CD14-positive monocyte (primary cell): ENCODE measurements around the gene IQCN. TPM values are rescaled to one million over a fixed set of nuclear protein-coding genes. Genes with fewer than 3 reads are reported as not detected.
A peak's percentile ranks its signal among the peaks of the same experiment; 100 is the strongest.

Experiments used
- DNase-seq, 3 donors: peaks; one replicate each; pipeline ENCODE4 v3.0.0-alpha.2; 2011 to 2022
- H2AFZ ChIP-seq: 2 replicates; pipeline ENCODE4 v1.6.0; 2012; ENCODE audit warnings: mild to moderate bottlenecking, low read depth, low read length, inconsistent platforms; ENCODE audit not compliant: insufficient read depth, poor library complexity, severe bottlenecking
- H3K27ac ChIP-seq, 2 donors: 1 replicate in 1 of 2; 2 replicates in 1 of 2; pipeline ENCODE4 v1.5.1; 2012 to 2013; ENCODE audit warnings: low read length in 2 of 2, control low read depth in 1 of 2, inconsistent platforms in 1 of 2, low read depth in 1 of 2, mild to moderate bottlenecking in 1 of 2
- H3K27me3 ChIP-seq, 2 donors: one replicate each; pipeline versions ENCODE4 v1.6.0 to v1.6.1; 2011 to 2013; ENCODE audit warnings: low read length in 2 of 2; ENCODE audit not compliant: control insufficient read depth in 2 of 2, insufficient read depth in 2 of 2
- H3K36me3 ChIP-seq, 2 donors: replicated peaks in 1 of 2; 1 replicate in 1 of 2; 2 replicates in 1 of 2; pipeline versions ENCODE4 v1.5.1 to v1.6.1; 2012 to 2013; ENCODE audit warnings: low read length in 2 of 2, control low read depth in 1 of 2, inconsistent platforms in 1 of 2, mild to moderate bottlenecking in 1 of 2; ENCODE audit not compliant: insufficient read depth in 2 of 2, control insufficient read depth in 1 of 2
- H3K4me1 ChIP-seq, 2 donors: 1 replicate in 1 of 2; 2 replicates in 1 of 2; pipeline versions ENCODE4 v1.5.1 to v1.6.1; 2012 to 2013; ENCODE audit warnings: low read length in 2 of 2, control low read depth in 1 of 2, inconsistent platforms in 1 of 2, mild to moderate bottlenecking in 1 of 2, moderate library complexity in 1 of 2; ENCODE audit not compliant: insufficient read depth in 2 of 2, control insufficient read depth in 1 of 2
- H3K4me2 ChIP-seq: replicated peaks from 2 replicates; pipeline ENCODE3; 2012; ENCODE audit warnings: low read length, moderate library complexity, mild to moderate bottlenecking; ENCODE audit not compliant: poor library complexity, severe bottlenecking; ENCODE audit errors: extremely low read depth
- H3K4me3 ChIP-seq, 3 experiments: fragments of 200-600 bp in 1 of 3; sonication (generic) in 1 of 3; replicated peaks in 1 of 3; 1 replicate in 2 of 3; 2 replicates in 1 of 3; pipeline ENCODE4 v1.5.1; 2011 to 2013; ENCODE audit warnings: low read length in 3 of 3, mild to moderate bottlenecking in 3 of 3, control low read depth in 2 of 3, low read depth in 2 of 3, inconsistent platforms in 1 of 3, moderate library complexity in 1 of 3
- H3K79me2 ChIP-seq: 2 replicates; pipeline ENCODE4 v1.6.0; 2012; ENCODE audit warnings: mild to moderate bottlenecking, control low read depth, inconsistent platforms, low read length, moderate library complexity; ENCODE audit not compliant: insufficient read depth
- H3K9ac ChIP-seq: 2 replicates; pipeline ENCODE4 v1.6.0; 2017; ENCODE audit warnings: low read length, mild to moderate bottlenecking; ENCODE audit not compliant: insufficient read depth, poor library complexity, severe bottlenecking
- H3K9me3 ChIP-seq, 2 donors: replicated peaks in 1 of 2; 1 replicate in 1 of 2; 2 replicates in 1 of 2; pipeline versions ENCODE4 v1.5.1 to v1.6.1; 2012 to 2013; ENCODE audit warnings: low read length in 2 of 2, control low read depth in 1 of 2; ENCODE audit not compliant: control insufficient read depth in 1 of 2, insufficient read depth in 1 of 2
- H4K20me1 ChIP-seq: 2 replicates; pipeline ENCODE4 v1.6.0; 2012; ENCODE audit warnings: mild to moderate bottlenecking, low read length, control low read depth, moderate library complexity; ENCODE audit not compliant: insufficient read depth
- H3K27ac Mint-ChIP-seq, 7 donors: one replicate each; pipeline ENCODE4 v1.8.0; 2020; ENCODE audit warnings: mild to moderate bottlenecking in 7 of 7, mixed read lengths in 7 of 7, moderate library complexity in 6 of 7, inconsistent platforms in 2 of 7
- H3K27me3 Mint-ChIP-seq, 3 donors: one replicate each; pipeline ENCODE4 v1.8.0; 2021 to 2022; ENCODE audit warnings: low read depth in 3 of 3, mild to moderate bottlenecking in 3 of 3, mixed read lengths in 3 of 3, moderate library complexity in 3 of 3, inconsistent platforms in 1 of 3
- H3K36me3 Mint-ChIP-seq, 2 donors: one replicate each; pipeline ENCODE4 v1.8.0; 2020; ENCODE audit warnings: mixed read lengths in 2 of 2, inconsistent platforms in 1 of 2, mild to moderate bottlenecking in 1 of 2
- H3K4me1 Mint-ChIP-seq: one replicate; pipeline ENCODE4 v1.8.0; 2020; ENCODE audit warnings: mild to moderate bottlenecking, mixed read lengths
- H3K4me3 Mint-ChIP-seq, 2 donors: one replicate each; pipeline ENCODE4 v1.8.0; 2020; ENCODE audit warnings: mild to moderate bottlenecking in 2 of 2, mixed read lengths in 2 of 2, moderate library complexity in 1 of 2
- H3K9me3 Mint-ChIP-seq, 7 donors: one replicate each; pipeline ENCODE4 v1.8.0; 2020 to 2022; ENCODE audit warnings: mixed read lengths in 7 of 7, mild to moderate bottlenecking in 6 of 7, moderate library complexity in 6 of 7, inconsistent platforms in 2 of 7
- CTCF ChIP-seq: fragments of 200-600 bp; IDR thresholded peaks from one replicate; pipeline ENCODE4 v1.8.0; 2022; ENCODE audit warnings: antibody characterized with exemption, mild to moderate bottlenecking
- WGBS: methylation state at CpG from one replicate; pipeline ENCODE4 v1.1.5; 2013; ENCODE audit warnings: missing lambda C conversion rate; ENCODE audit not compliant: insufficient coverage; 5-methylcytosine and 5-hydroxymethylcytosine counted together
- intact Hi-C, 2 donors: fragments of 100-400 bp; cut with micrococcal nuclease; formaldehyde crosslinking; loops; one replicate each; pipeline versions ENCODE4 v1.15.0 to v1.15.1; 2023
- polyA plus RNA-seq, 3 donors: library from polyadenylated mRNA; depleted of rRNA in 1 of 3; unstranded in 2 of 3; stranded (reverse) in 1 of 3; fragments of 300-500 nt in 2 of 3; fragments of >200 nt in 1 of 3; fragmentation: Illumina TruSeq in 2 of 3; gene quantifications; 1 replicate in 2 of 3; 2 replicates in 1 of 3; pipeline ENCODE4 v1.2.3, GENCODE V29; 2012 to 2021

Gene IQCN
- polyA plus RNA-seq, 3 donors, result 6.9 TPM; not detected in 2

DNA sequence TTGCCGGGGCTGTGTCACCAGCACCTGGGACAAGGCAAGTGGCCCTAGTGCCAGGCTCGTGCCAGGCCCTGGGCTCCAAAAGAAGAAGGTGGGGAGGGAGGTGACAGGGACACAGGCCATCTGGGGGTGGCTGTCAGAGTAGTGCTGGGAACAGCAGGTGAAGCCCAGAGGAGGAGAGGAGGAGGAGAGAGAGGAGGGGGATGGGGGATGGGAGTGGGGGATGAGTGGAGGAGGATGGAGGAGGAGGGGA is 29.9 kb upstream of the IQCN start:
- no peaks in the 10 kb centered on the region for H4K20me1 ChIP-seq
- Mint-ChIP-seq H3K4me1 (peaks cover 42% of the 10 kb centered on the region), H3K4me3 (peak overlapping the region; percentile 88 to 92), H3K36me3 (peaks cover 13 to 20% of the 10 kb centered on the region in 2 donors), H3K9me3 (peaks cover 0 to 3% (median 0%) of the 10 kb centered on the region in 7 donors), H3K27ac (peak overlapping the region; percentile 97 to 100 (median 99)), H3K27me3 (no peaks in the 10 kb centered on the region)
- no peak overlapping the region for H2AFZ ChIP-seq
- no peaks in the 10 kb centered on the region for H3K27me3 ChIP-seq
- H3K4me1 ChIP-seq, result peaks cover 50 to 57% of the 10 kb centered on the region in 2 donors
- peak overlapping the region; percentile 79 for H3K4me2 ChIP-seq
- no peaks in the 10 kb centered on the region for H3K9me3 ChIP-seq
- peaks cover 13 to 29% of the 10 kb centered on the region in 2 donors for H3K36me3 ChIP-seq
- no peaks in the 10 kb centered on the region for H3K79me2 ChIP-seq
- WGBS, result 6% methylated on average over 2 of the region's 2 CpGs
- H3K9ac ChIP-seq, result peak overlapping the region; percentile 85
- H3K4me3 ChIP-seq, result peak overlapping the region; percentile 38 to 76 (median 45)
- DNase-seq, result peak in 2 of 3 donors; percentile 15 to 31
- peak overlapping the region; percentile 87 to 98 for H3K27ac ChIP-seq
- no peak for TF ChIP-seq CTCF
- intact Hi-C loops, result loop anchor here (2.0 kb wide), 2 partner anchors 15 to 21 kb away; no protein-coding TSS in a partner anchor

DNA sequence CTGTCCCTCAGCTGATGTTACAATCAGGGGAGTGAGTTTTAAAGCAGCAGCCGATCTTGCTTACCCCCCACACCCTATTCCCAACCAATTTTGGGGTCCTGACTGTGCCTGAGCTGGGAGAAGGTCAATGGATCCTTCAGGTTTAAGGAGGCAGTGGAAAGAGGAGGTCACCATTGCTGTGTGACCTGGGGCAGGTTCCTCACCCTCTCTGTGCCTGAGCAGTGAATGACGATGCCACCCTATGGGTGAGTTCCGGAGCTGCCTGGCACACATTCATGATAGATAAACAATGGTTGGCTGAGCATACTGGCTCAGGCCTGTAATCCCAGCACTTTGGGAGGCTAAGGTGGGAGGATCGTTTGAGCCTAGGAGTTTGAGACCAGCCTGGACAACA is 27.5 kb upstream of the IQCN start:
- DNase-seq, result no peak
- Histone ChIP-seq H3K36me3 (peaks cover 5 to 6% of the 10 kb centered on the region in 2 donors), H3K9me3 (no peaks in the 10 kb centered on the region), H3K27me3 (no peaks in the 10 kb centered on the region), H3K27ac (peak overlapping the region in 1 of 2 donors; percentile 43), H2AFZ (no peak overlapping the region), H4K20me1 (no peaks in the 10 kb centered on the region), H3K4me2 (no peak overlapping the region), H3K4me1 (peaks cover 50 to 57% of the 10 kb centered on the region in 2 donors), H3K79me2 (no peaks in the 10 kb centered on the region), H3K9ac (no peak overlapping the region), H3K4me3 (no peak overlapping the region)
- H3K36me3 Mint-ChIP-seq, result peaks cover 1 to 4% of the 10 kb centered on the region in 2 donors
- no peak overlapping the region for H3K4me3 Mint-ChIP-seq
- WGBS, result no CpG with 5 or more reads among the region's 4 CpGs
- no peak for TF ChIP-seq CTCF
- H3K27me3 Mint-ChIP-seq, result peaks cover 0 to 5% (median 0%) of the 10 kb centered on the region in 3 donors
- intact Hi-C loops, result loop anchor here in 1 of 2 donors (1.0 kb wide), 1 partner anchor 10 kb away; no protein-coding TSS in a partner anchor
- peak overlapping the region in 4 of 7 donors; percentile 28 to 41 (median 36) for H3K27ac Mint-ChIP-seq
- H3K9me3 Mint-ChIP-seq, result peaks cover 0 to 3% (median 0%) of the 10 kb centered on the region in 7 donors
- H3K4me1 Mint-ChIP-seq, result peaks cover 47% of the 10 kb centered on the region
